KBM-7 (cell line): ENCODE results near the gene COL1A2.

ENCODE experiments used
- DNase-seq: peaks from one replicate; pipeline ENCODE4 v3.0.0-alpha.2; 2015
- in situ Hi-C: fragments of 300-500 bp; cut with MboI; formaldehyde crosslinking; loops from 2 replicates; pipeline ENCODE4 v1.14.3; 2020; ENCODE audit warnings: low sequenced_read_pairs, low pct_unique_long_range_greater_than_20kb, mixed read lengths

Gene COL1A2

DNA sequence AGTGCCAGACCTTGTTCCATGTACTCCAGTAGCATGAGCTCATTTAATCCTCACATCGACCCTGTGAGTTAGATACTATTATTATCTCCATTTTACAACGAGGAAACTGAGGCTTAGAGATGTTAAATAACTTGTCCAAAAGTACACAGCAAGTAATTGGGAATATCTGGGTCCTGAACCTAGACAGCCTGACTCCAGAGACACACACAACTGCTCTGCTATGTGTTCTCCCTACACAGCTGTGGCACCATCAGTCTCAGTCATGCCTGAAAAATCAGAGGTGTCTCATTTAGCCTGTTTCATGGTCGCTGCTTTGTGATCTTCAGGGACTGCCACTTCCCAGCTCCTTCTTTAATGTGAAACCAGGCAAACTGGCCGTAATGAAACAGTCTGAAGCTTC is 56.5 kb downstream of the COL1A2 start:
- DNase-seq = no peak
- in situ Hi-C loops = no loop called here

DNA sequence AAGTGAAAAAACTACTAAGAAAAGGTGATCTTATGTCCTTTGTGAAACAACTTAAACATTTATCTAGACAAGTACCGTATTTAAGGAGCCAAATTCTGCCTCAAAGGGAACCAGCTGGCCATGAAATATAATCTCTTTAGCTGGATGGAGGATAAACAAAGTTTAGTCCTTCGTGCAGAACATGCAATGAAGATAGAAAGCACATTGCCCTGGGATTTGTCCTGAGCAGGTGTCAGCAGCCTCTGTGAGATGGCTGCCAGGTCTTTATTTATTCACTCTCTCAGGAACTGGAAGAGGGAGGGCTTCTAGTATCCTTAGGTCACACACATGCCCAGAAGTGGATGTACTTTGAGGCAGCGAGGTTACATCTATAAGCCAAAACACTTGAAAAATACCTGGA is 57.5 kb downstream of the COL1A2 start:
- no peak for DNase-seq
- in situ Hi-C loops = no loop called here

DNA sequence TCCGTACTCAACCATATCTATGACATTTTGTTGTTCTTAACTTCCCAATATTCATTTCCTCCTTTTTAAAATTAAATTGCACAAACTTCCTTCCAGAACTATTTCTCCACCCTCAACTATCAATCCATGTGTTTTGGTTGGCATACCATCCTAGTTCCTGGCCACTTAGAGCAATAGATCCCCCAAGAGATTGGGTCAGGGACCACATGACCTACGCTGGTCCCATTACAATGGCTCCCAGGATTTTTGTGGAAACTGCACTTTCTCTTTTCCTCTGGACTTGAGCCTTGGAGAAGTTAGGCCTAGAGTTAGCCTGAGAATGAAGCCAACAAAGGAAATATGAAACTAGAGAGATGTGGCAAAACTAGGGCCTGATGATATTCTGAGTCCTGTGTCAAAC is 59.2 kb downstream of the COL1A2 start:
- in situ Hi-C loops = no loop called here

DNA sequence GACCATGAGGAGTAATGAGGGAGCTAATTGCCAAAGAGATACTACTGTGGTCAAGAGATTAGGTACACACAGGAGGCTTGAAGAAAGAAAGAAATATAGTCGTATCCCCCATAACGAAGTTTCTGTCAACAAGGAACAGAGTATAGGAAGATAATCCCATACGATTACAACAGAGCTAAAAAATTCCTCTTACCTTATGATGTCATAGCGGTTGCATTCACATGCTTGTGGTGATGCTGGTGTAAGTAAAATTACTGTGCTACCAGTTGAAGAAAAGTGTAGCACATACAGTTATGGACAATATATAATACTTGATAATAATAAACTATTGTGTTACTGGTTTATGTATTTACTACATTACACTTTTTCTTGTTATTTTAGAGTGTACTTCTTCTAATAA is 63.3 kb downstream of the COL1A2 start:
- in situ Hi-C loops = no loop called here

More for the DNA sequence above, 59.2 kb downstream of the COL1A2 start:
- no peak for DNase-seq

DNA sequence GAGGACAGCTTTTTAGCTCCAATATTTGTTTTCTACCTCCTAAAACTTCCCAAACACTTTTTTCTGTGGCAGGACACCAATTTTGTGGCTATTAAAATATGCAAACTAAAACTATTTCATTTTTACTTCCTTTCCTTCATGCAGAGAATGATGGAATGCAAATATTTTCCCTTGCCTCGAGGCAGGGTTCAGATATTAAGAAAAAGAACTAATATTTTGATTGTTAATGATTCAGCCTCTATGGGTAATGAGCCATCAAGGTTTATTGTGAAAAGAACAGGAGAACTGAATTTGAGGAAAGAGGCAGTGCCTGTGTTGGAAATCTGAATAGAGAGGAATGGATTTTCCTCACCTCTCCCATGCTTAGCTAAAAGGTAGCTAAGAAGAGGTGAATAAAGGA is 71.8 kb downstream of the COL1A2 start:
- in situ Hi-C loops = no loop called here
- DNase-seq = no peak

More for the DNA sequence above, 63.3 kb downstream of the COL1A2 start:
- no peak for DNase-seq

DNA sequence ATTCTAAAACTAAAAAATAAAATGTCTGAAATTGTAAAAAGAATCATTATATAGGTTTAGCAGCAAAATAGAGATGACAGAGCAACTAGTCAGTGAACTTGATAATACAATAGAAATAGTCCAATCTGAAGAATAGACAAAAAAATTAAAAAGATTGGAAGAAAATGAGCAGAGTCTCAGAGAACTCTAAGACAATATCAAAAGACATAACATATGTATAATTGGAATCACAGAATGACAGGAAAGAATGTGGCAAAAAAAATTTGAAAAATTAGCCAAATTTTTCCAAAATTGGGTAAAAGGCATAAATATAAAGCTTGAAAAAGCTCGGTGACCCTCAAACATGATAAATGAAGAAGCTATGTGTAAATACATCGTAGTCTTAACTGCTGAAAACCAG is 76.9 kb downstream of the COL1A2 start:
- no peak for DNase-seq
- in situ Hi-C loops = no loop called here

DNA sequence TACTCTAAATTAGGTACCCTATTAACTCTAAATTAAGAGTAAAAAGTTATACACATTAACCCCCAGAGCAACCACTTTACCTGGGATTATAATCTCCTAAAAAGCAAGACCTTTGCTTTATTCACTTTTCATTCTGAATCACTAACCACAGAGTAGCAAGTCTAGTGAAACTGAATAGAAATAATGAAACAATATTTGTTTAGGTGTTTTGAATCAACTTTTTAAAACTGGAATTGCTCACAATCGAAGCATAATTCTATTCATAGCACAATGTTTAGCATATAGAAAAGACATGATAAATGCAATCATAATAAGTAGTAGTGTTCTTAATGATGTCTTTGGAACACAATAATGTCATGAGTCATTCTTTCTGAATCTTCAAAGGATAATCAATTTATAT is 77.9 kb downstream of the COL1A2 start:
- in situ Hi-C loops = no loop called here

DNA sequence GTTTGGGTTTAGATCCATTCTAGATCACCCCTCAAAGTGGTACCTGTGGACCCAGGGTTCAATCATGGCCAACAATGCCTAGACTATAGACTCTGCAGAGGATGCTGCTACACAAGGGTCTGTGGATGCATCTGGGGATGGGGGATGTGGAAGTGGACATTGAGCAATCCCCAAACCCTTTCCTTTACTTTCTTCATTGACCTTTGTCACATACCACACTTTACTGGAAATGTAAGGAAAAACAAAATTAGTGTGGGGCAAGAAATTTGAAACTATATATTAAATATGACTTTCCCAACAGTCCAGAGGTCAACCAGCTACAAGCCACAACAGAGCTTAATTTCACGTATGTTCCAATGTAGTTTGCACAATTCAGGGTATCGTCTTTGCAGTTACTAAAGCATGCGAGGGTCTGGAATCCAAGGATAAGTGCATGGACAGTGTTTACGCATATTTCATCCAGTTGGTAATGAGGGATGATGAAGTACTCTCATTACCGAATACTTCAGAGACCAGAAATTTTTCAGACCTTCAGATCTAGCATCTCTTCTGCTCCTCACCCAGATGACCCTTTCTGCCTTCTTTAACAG is 81.7 kb downstream of the COL1A2 start:
- in situ Hi-C loops = no loop called here
- DNase-seq = no peak

More for the DNA sequence above, 77.9 kb downstream of the COL1A2 start:
- no peak for DNase-seq

DNA sequence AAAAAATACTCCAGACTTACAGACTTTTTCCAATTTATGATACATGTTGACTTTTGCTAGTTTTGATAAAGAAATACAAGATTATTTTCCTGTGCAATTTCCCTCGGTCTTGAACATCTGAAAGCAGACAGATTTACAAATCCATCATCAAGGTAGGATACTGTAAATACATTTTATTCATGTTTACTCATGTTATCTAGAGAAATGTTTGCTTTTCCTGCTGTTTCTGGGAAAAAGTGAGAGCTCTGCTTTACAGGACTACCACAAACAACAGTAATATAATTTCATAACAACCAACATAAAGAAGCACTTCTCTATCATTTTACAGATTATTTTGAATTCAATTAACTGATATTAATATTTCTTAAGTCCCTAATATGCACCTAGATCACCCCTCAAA is 83.2 kb downstream of the COL1A2 start:
- in situ Hi-C loops = no loop called here

DNA sequence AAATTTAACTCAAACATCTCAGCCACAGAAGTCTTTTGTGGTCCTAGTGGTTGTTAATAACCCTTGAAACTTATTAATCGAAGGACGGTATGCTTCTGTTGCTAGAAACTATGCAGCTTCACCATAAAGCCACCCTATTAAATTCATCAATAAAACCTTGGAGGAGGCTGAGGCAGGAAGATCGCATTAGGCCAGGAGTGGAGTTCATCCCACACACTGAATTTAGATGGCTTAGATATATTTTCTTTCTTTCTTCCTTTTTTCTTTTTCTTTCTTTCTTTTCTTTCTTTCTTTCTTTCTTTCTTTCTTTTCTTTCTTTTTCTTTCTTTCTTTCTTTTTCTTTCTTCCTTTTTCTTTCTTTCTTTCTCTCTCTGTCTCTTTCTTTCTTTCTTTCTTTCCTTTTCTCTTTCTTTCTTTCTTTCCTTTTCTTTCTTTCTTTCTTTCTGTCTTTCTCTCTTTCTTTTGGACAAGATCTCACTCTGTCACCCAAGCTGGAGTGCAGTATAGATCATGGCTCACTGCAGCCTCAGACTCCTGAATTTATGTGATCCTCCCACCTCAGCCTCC is 84.0 kb downstream of the COL1A2 start:
- in situ Hi-C loops = no loop called here
- no peak for DNase-seq

More for the DNA sequence above, 83.2 kb downstream of the COL1A2 start:
- DNase-seq = no peak
